Measurements from ENCODE around the gene FAM167B.
"Not testable (repeated sequence)": the region's sequence is repeated elsewhere in the genome, so short reads cannot be mapped to it uniquely, and the experiment has no call there.

Gene FAM167B

DNA sequence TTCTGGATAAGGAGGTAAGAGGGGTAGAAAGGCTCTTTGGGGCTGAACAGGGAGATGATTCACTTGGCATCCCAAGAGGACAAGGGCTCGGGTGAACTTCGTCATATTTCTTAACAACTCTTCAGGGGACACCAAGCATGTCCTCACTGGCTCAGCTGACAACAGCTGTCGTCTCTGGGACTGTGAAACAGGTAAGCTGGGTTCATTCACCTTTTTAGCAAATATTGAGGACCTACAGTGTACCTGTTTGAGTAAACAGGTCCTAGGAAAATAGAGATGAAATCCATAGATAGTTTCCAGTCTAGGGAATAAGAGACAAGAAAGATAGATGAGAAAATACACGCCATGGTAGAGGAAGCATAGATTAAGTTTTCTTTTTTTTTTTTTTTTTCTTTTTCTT is 22.7 kb upstream of the FAM167B start:
- no peak for DNase-seq

DNA sequence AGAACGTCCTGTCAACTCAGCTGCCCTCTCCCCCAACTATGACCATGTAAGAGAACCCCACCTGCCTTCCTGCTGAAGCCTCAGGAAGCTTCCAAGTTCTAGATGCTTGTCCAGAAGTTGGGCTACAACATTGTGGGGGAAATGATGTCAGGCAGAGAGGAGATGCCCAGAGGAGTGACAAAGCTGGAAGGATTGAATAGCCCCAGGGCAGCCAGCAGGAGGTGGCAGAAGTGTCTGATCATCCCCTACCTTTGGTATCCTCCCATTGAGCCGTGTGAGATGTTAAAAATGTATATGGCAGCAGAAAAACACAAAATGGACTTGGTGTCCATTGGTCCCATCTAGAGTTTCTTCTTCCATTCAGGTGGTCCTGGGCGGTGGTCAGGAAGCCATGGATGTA is 18.3 kb upstream of the FAM167B start:
- DNase-seq = no peak

DNA sequence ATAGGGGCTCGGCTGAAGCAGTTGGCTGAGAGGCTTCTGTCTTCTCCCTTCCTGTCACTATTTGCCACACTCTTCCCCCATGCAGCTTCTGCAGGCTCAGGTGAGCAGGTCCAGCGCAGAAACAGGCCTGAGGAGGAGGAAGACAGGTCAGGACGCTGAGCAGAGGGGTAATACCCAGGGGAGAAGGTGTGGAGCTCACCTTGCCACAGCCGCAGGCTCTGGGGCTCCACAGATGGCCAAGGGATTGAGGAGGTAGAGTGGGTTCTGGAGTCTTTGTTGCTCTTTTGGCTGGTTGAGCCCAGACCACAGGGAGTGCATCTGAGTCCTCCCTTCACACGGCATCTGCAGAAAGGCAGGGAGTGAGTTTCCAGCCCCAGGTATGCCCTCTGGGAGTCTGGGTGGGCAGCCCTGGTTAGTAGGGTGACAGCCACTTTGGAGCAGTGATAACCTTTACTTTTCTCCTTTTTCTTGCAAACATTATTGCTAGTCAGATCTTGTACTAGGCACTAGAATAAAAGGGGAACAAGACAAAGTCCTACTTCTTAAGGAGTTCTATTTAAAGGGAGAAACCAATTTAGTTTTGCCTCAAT is 15.1 kb upstream of the FAM167B start:
- no peak for DNase-seq

DNA sequence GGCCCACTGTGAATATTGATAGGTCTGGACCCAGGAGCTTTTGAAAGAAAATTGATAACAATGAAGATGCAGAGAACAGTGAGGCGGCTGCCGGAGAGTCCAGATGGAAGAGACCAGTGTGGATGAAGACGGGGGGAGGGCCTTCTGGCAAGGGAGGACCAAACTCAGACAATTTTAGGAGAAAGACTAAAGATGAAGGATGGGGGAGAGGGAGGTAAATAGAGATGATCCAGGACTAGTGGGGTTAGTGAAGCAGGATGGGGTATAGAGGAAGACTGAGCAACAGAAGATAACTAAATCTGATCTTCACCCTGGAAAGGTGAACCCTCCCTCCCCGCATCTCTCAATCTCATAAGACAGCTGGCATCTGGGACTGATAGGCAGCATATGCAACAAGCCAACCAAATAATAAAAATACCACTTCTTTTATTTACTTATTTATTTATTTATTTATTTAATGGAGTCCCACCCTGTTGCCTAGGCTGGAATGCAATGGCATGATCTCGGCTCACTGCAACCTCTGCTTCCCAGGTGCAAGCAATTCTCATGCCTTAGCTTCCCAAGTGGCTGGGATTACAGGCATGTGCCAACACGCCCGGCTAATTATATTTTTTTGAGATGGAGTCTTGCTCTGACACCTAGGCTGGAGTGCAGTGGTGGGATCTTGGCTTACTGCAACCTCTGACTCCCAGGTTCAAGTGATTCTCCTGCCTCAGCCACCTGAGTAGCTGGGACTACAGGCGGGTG is 14.3 kb upstream of the FAM167B start:
- DNase-seq = no peak

DNA sequence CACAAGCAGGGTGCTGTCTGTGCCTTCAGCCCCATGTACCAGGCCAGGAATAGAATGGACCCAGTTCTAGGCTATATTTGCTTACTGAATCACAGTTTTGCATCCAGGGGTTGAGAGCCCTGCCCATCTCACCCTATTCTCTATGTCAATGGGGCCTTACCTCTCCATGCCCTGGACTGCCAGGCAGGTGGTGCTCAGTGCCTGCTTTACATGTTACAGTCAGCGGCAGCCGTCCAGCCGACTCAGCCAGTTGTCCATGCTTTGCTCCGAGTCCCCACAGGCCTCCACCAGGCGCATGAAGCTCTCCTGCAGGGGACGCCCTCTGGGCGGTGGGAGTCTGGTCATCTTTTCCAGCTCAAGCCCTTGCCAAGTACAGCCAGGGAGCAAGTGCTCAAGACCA is 12.2 kb upstream of the FAM167B start:
- DNase-seq = no peak

DNA sequence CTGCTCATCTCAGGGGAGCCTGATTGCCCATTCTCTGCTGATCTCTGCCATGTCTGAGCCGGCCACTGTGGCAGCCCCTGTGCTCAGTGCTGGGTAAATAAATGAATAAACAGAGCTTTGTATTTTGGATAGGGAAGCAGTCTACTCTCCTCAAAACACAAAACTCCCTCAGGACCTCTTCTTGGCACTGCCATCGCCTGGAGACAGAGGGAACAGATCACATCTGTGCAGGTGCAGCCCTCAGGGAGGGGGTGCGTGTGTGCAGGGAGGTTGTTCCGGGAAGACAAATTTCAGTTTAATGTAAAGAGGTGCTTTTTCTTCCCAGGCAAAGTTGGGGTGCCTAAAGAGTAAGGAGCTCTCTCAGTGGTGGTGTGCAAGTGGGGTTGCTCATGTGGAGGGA is 7.7 kb upstream of the FAM167B start:
- no peak for DNase-seq

DNA sequence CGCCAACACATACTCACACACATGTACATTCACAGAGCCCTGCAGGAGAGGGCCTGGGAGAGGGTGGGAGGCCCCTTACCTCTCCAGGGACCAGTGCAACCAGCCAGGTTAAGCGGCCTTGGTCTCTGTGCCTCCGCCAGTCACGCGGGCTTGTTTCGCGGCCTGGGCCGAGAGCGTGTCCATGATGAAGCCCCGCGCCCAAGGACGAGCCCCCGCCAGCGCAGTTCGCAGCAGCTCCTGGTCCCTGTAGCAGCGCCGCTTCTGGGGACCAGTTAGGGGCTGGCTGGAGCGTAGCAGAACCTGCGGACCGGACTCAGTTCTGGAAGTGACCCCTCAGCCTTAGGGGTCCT is 7.3 kb upstream of the FAM167B start:
- DNase-seq = no peak

GRCh38 chr1:32240140-32240951 is 6.7 kb upstream of the FAM167B start:
- DNase-seq = peak; percentile 17

- DNase-seq = peak in 1 of 2 donors; percentile 13
These were observed 5.8 kb upstream of the FAM167B start for GRCh38 chr1:32241001-32241763.

DNA sequence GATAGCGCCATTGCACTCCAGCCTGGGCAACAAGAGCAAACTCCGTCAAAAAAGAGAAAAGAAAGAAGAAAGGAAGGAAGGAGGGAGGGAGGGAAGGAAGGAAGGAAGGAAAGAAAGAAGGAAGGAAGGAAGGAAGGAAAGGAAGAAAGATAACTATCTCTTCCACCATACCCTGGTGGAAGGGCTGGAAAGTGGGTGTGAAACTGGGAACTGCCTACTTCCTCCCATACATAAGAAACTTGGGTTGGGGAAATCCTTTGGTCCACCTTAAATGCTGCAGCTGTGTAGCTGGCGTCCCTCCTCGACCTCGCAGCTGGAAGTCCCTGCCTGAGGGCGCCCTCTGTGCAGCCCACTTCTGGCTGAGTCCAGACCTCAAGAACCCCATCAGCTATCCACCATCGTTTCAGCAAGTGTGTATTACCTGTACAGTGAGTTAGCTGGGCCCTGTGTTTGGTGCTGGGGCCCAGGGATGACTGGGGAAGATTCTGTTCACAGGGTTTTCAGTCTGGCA is 4.6 kb upstream of the FAM167B start:
- no peak for DNase-seq

GRCh38 chr1:32247452-32247851 is 430 bp downstream of the FAM167B start:
- DNase-seq = no peak

DNA sequence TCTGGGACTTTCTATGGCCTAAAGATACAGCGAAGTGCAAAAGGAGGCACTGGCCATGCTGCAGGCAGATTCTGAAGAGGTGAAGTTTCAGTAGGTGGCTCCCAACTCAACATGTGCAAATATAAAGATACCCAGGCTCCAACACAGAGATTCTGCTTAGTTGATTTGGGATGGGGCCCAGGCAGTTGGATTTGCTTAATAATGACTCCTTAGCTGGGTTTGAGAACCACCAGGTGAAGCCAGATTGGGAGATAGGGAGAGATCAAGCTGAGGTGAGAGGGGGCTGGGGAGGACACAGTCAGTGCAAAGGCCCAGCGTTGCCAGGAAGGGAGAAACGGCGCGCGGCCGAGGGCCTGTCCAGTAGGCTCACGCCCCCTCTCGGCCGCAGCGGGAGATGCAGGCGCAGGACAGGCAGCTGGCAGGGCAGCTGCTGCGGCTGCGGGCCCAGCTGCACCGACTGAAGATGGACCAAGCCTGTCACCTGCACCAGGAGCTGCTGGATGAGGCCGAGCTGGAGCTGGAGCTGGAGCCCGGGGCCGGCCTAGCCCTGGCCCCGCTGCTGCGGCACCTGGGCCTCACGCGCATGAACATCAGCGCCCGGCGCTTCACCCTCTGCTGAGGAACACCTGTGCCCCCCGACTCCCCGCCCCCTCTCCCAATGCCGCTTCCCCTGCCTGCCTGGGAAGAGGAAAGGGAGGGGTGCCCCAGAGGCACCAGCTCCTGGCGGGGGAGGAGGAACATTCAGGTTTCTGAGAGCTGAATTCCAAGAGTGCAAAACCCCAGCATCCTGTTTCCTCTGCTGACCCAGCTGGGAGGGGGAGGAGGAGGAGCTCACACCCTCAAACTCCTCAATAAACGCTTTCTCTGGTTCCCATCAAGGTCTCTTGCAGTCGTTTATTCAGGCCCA is 1.2 kb downstream of the FAM167B start:
- peak in 1 of 2 donors; percentile 15 for DNase-seq

GRCh38 chr1:32249831-32250525 is 3.0 kb downstream of the FAM167B start:
- DNase-seq = peak in 1 of 2 donors; percentile 83

GRCh38 chr1:32250893-32251716 is 4.1 kb downstream of the FAM167B start, which contains the start of gene LCK:
Gene LCK (plus strand): TSS chr1:32251265. CDS start chr1:32274330, 23,065 bp downstream.
- no peak for DNase-seq

DNA sequence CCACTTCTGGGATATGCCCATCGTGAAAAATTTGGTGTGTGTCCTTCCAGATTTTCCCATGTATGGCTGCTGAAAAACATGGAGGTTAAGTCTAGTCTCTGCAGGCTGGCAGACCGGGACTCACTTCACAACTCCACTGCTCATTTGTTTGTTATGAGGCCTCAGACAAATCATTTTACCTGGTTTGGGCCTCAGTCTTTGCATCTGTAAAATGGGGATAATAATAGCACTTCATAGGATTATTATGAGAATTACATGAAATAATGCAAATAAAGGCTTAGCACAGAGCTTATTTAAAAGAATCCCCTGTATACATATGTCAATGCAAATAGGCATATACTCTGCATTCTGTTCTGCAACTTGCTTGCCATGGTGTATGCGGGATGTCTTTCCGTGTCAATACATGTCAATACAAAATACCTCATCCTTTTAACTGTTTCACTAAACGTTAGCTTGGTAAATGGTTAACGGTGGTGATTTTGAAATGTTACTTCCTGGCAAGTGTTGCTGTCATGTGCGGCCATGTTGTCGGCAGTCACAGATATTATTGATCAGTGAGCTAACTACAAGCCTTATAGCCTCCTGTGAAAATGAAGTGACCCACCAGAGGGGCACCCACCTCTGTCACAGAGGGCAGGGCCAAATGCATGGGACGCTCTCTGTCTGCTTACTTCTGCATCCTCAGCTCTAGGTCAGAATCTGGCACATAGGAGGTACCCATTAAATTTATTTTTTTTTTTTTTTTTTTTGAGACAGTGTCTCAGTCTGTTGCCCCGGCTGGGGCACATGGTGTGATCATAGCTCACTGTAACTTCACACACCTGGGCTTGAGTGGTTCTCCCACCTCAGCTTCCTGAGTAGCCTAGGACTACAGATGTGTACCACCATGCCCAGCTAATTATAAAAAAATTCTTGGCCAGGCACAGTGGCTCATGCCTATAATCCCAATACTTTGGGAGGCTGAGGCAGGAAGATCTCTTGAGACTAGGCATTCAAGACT is 8.3 kb downstream of the FAM167B start:
- no peak for DNase-seq

- DNase-seq = no peak
These were observed 9.6 kb downstream of the FAM167B start for GRCh38 chr1:32256473-32257226.

GRCh38 chr1:32257227-32257508 is 10.1 kb downstream of the FAM167B start:
- no peak for DNase-seq

GRCh38 chr1:32263236-32263593 is 16.2 kb downstream of the FAM167B start:
- DNase-seq = not testable (repeated sequence)

All from bone marrow (tissue), 2 donors.